Activated naive CD4-positive, alpha-beta T cell treated with anti-CD3 and anti-CD28 coated beads for 36 hours (primary cell): ENCODE measurements around the gene CTSF. TPM values are rescaled to one million over a fixed set of nuclear protein-coding genes. Genes with fewer than 3 reads are reported as not detected.
"Not testable (repeated sequence)": the region's sequence is repeated elsewhere in the genome, so short reads cannot be mapped to it uniquely, and the experiment has no call there.

Experiments used
- CTCF ChIA-PET: fragments of 350-600 bp; sonication (Branson Sonifier 250); formaldehyde crosslinking; loops from one replicate; lab custom pipeline; 2021; ENCODE audit warnings: antibody characterized with exemption; lab: Charles Lee
- DNase-seq: peaks from one replicate; pipeline ENCODE4 v3.0.0-alpha.2; 2020
- H3K27ac Mint-ChIP-seq: one replicate; pipeline ENCODE4 v1.8.0; 2021; ENCODE audit warnings: mild to moderate bottlenecking, mixed read lengths
- H3K27me3 Mint-ChIP-seq: one replicate; pipeline ENCODE4 v1.8.0; 2021; ENCODE audit warnings: low read depth, mixed read lengths
- H3K36me3 Mint-ChIP-seq: one replicate; pipeline ENCODE4 v1.8.0; 2021; ENCODE audit warnings: low read depth, mixed read lengths
- H3K4me1 Mint-ChIP-seq: one replicate; pipeline ENCODE4 v1.8.0; 2021; ENCODE audit warnings: low read depth, mixed read lengths
- H3K4me3 Mint-ChIP-seq: one replicate; pipeline ENCODE4 v1.8.0; 2021; ENCODE audit warnings: mild to moderate bottlenecking, moderate library complexity, mixed read lengths
- H3K9me3 Mint-ChIP-seq: one replicate; pipeline ENCODE4 v1.8.0; 2021; ENCODE audit warnings: mixed read lengths
- intact Hi-C: fragments of 100-400 bp; cut with micrococcal nuclease; formaldehyde crosslinking; loops from one replicate; pipeline ENCODE4 v1.15.1; 2023
- total RNA-seq, 2 experiments: library from RNA; stranded (reverse); gene quantifications; one replicate each; pipeline ENCODE4 v1.2.3, GENCODE V29; 2021

CTSF gene
- total RNA-seq, 2 experiments from 2014 or later, result 0.64 to 0.96 TPM

DNA sequence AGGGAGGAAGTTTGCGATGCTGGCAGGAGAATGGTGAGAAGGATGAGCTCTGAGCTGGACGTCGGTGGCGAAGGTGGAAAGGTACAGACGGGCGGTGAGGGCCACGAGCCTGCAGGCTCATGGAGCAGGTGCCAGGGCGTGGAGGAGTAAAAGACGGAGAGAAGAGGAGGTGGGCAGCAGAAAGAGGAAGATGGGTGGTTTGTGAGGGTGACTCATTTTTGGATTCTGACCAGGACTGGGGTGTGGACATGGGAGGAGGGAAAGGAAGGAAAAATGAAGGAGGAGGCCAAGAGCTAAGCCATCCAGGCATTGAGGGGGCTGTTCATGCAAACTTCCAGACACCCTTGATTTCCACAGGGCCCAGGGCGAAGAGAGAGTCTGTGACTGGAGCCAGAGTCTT, 26.0 kb downstream of the CTSF start:
- intact Hi-C loops, result loop anchor here (10.0 kb wide), 1 partner anchor 412 kb away; the partner anchor contains the start of gene PC
- Mint-ChIP-seq H3K4me3 (no peak overlapping the region), H3K27me3 (no peaks in the 10 kb centered on the region), H3K27ac (no peak overlapping the region), H3K36me3 (peaks cover 10% of the 10 kb centered on the region), H3K9me3 (no peaks in the 10 kb centered on the region), H3K4me1 (peaks cover 18% of the 10 kb centered on the region)
- DNase-seq, result no peak
- CTCF ChIA-PET, result no interaction called here

DNA sequence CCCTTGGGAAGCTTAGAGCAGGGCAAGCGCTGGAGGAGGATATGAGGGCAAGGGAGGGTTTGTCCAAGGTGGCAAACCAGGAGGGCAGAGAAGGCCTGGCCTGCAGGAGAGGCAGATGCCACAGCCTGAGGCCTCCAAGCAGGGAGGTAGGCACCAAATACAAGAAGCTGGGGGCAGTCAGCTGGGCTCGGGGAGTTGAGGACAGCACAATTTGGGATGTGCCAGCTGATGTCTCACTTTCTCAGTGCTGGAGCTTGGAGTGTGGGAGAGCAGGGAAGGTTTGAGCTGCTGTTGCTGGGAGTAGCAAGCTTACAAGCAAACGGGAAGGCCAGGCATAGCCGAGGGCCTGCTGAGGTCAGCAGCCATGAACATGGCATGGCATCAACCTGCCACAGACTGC, 26.5 kb downstream of the CTSF start:
- no peaks in the 10 kb centered on the region for H3K9me3 Mint-ChIP-seq
- H3K36me3 Mint-ChIP-seq, result peaks cover 14% of the 10 kb centered on the region
- no peak overlapping the region for H3K4me3 Mint-ChIP-seq
- H3K27ac Mint-ChIP-seq, result no peak overlapping the region
- CTCF ChIA-PET, result no interaction called here
- no peak for DNase-seq
- no peaks in the 10 kb centered on the region for H3K27me3 Mint-ChIP-seq
- intact Hi-C loops, result loop anchor here (10.0 kb wide), 1 partner anchor 413 kb away; the partner anchor contains the start of gene PC
- peaks cover 18% of the 10 kb centered on the region for H3K4me1 Mint-ChIP-seq

DNA sequence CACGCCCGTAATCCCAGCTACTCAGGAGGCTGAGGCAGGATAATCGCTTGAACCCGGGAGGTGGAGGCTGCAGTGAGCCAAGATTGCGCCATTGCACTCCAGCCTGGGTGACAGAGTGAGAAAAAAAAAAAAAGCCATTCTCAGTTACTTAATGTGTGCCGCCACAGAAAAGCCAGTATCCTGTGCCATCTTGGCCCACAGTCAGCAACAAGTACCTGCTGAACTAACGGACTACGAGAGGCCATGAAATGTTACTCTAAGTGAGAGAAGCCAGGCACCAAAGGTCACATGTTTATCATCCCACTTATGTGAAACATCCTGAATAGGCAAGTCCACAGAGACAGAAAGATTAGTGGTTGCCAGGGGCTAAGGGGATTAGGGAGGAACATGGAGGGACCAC, 27.8 kb downstream of the CTSF start:
- CTCF ChIA-PET, result interaction anchor here (0.7 kb wide), 1 partner anchor 18 kb away, joined by 4 read pairs; no protein-coding TSS in a partner anchor
- H3K9me3 Mint-ChIP-seq, H3K4me3 Mint-ChIP-seq, DNase-seq, H3K27ac Mint-ChIP-seq, H3K27me3 Mint-ChIP-seq: not testable (repeated sequence)
- intact Hi-C loops, result loop anchor here (10.0 kb wide), 1 partner anchor 414 kb away; the partner anchor contains the start of gene PC
- Mint-ChIP-seq H3K36me3 (peaks cover 15% of the 10 kb centered on the region), H3K4me1 (peaks cover 16% of the 10 kb centered on the region)

DNA sequence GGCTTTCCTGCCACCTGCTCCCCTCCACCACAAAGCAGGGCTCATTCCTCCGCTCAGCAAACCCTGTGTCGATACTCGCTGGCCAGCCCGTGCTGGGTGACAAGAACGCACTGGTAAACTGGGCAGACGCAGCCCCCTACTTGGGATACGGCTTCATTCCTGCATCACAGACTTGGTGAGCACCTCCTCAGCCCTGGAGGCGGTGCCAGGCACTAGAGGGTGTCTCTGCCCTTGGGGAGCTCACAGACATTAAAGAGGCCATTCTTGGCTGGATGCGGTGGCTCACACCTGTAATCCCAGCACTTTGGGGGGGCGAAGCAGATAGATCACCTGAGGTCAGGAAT, 28.6 kb downstream of the CTSF start:
- intact Hi-C loops, result loop anchor here (10.0 kb wide), 1 partner anchor 415 kb away; the partner anchor contains the start of gene PC
- Mint-ChIP-seq H3K9me3 (no peaks in the 10 kb centered on the region), H3K4me3 (no peak overlapping the region), H3K36me3 (peaks cover 18% of the 10 kb centered on the region), H3K27ac (no peak overlapping the region), H3K27me3 (no peaks in the 10 kb centered on the region), H3K4me1 (peaks cover 13% of the 10 kb centered on the region)
- CTCF ChIA-PET, result no interaction called here
- DNase-seq, result no peak

DNA sequence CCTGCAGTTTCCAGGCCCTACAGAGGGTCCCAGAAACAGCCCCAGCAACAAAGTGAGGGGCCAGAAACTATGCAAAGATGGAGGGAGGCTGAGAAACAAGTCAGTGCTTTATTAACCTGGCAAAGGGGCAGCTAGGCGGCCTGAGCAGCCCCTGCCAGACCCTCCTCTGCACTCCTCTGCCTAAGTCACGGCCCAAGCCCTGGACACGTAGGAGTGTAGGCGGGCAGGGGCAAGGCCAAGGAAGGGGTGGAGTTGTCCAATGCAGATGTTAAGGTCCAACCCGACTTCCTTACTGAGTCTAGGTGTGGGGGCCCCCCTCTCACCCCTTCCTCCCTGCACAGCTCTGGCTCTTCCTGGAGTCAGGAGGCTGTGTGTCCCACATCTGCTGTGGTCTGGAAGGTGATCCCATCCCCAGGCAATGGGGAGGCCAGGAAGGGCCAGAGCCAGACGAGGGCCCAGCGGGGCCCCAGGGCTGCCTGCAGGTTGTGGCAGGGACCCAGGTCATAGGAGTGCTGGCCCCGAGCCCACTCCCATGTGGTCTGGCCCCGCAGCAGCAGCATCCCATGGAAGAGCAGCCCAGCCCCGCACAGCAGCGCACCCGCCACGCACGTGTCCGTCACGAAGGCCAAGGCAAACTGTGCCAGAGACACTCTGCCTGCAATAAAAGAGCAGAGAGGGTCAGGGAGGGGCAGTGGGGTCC, 29.1 kb downstream of the CTSF start:
- no peak overlapping the region for H3K27ac Mint-ChIP-seq
- CTCF ChIA-PET, result no interaction called here

DNA sequence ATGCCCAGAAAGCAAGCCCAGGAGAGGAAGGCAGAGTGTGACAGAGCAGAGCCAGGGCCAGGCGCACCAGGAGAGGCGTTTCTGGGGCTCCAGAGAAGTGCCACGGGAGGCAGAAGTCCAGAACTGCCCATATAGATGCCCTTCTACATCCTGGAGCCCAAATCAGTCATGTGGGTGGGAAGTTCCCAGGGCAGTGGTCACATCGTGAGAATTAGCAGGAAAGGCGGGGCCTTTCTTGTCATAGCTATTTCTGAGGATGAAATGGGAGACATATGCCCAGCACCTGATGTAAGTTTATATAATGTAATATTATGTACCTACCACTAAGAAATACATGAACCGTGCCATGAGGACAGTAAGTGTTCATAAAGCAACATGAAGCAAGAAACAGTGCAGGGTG, 35.6 kb downstream of the CTSF start:
- H3K27me3 Mint-ChIP-seq, result no peaks in the 10 kb centered on the region
- intact Hi-C loops, result no loop called here
- no peaks in the 10 kb centered on the region for H3K9me3 Mint-ChIP-seq
- peak overlapping the region; percentile 36 for H3K27ac Mint-ChIP-seq
- peaks cover 10% of the 10 kb centered on the region for H3K36me3 Mint-ChIP-seq
- no peak overlapping the region for H3K4me3 Mint-ChIP-seq
- CTCF ChIA-PET, result interaction anchor here (0.5 to 1.0 kb wide), 2 partner anchors 49 to 772 kb away, joined by 3 read pairs; no protein-coding TSS in a partner anchor
- H3K4me1 Mint-ChIP-seq, result no peaks in the 10 kb centered on the region
- DNase-seq, result no peak

More for the DNA sequence above, 29.1 kb downstream of the CTSF start:
- no peak for DNase-seq
- intact Hi-C loops, result no loop called here
- Mint-ChIP-seq H3K36me3 (peaks cover 18% of the 10 kb centered on the region), H3K4me3 (no peak overlapping the region), H3K9me3 (no peaks in the 10 kb centered on the region), H3K4me1 (peaks cover 12% of the 10 kb centered on the region), H3K27me3 (no peaks in the 10 kb centered on the region)

DNA sequence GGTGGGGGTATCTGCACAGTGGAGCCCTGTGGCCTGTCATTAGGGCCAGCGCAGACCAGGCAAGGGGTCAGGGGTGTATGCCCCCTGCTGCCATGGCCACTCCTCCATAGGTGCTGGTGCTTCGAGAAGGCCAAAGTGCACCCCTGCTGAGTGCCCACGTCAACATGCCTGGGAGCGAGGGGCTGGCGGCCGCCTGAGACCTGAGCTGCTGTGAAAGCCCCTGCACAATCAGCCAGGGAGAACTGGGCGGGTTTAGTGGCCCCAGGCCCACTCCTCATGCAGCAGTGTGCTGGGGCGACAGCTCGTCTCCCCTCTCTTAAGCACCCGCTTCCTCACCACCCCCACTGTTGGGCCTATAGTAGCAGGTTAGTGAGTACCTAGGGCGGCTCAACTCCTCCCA, 36.6 kb downstream of the CTSF start:
- CTCF ChIA-PET, result no interaction called here
- no peaks in the 10 kb centered on the region for H3K4me1 Mint-ChIP-seq
- intact Hi-C loops, result no loop called here
- H3K27ac Mint-ChIP-seq, result no peak overlapping the region
- H3K27me3 Mint-ChIP-seq, result no peaks in the 10 kb centered on the region
- DNase-seq, result no peak
- no peak overlapping the region for H3K4me3 Mint-ChIP-seq
- peaks cover 5% of the 10 kb centered on the region for H3K36me3 Mint-ChIP-seq
- no peaks in the 10 kb centered on the region for H3K9me3 Mint-ChIP-seq

DNA sequence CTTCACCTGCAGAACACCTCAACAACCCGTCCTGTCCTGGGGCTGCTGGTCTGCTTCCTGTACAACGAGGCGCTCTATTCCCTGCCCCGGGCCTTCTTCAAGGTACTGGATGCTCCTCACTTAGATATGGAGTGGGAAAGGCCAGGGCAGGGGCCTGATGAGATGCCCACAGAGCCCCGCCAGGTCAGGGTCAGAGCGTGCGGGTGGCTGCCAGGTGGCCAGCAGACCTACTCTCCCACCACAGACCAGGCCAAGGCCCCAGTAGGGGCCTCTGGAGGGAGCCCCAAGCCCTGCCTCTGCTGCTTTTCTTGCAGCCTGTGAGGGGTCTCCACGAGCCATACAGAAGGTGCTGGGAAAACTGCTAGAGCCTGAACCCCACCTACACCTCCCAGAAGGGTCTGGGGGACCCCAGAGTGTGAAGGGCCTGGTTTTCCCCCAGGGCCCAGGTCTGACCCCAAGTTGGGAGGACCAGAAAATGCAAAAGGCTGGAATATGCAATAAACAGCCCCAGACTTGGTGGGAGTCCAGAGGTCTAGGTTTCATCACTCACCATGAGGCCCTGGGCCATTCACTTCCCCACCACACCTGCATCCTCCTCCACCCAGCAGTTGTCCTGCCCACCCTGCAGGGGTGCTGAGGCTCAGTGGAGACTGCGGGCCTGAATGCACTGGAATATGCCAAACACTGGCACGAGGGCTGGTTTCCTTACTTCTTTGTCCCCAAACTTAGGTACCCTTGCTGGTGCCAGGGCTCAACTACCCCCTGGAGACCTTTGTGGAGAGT, 37.3 kb downstream of the CTSF start:
- Mint-ChIP-seq H3K36me3 (peaks cover 5% of the 10 kb centered on the region), H3K9me3 (no peaks in the 10 kb centered on the region), H3K4me3 (no peak overlapping the region), H3K27ac (no peak overlapping the region), H3K4me1 (no peaks in the 10 kb centered on the region), H3K27me3 (no peaks in the 10 kb centered on the region)
- no peak for DNase-seq
- intact Hi-C loops, result no loop called here
- CTCF ChIA-PET, result no interaction called here

DNA sequence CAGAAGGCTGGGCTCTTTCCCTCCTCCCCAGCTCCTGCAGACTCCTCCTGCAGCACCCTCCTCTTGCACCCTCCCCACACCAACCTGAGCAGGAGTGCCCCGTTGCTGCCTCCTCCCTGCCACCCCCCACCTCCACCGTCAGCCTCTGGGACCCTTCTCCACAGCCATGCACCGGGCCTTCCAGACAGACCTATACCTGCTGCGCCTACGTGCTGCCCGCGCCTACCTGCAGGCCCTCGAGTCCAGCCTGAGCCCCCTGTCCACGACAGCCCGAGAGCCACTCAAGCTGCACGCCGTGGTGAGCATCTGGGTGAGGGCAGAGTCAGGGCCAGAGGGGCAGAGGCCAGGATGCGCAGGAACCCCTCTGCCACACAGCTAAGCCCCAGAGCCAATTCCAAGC, 38.8 kb downstream of the CTSF start:
- no peaks in the 10 kb centered on the region for H3K27me3 Mint-ChIP-seq
- CTCF ChIA-PET, result no interaction called here
- no peaks in the 10 kb centered on the region for H3K4me1 Mint-ChIP-seq

DNA sequence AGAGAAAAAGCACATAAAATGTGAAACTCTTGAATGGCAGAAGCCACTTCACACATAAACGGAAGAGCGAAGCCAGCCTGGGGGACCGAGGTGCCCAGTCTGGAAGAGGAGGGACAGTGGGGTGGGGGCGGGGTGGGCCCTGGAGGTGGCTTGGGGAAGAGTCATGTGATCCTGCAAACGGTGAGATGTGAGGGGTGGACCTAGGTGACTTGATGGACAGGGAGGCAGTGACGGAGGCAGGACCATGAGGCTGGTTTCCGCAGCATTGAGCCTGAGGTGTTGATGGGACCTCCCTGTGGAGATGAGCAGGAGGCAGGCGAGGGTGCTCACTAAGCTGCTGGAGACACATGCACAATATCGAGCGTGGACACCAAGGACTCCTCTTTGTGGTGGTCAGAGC, 39.3 kb downstream of the CTSF start:
- H3K27ac Mint-ChIP-seq, result no peak overlapping the region
- H3K4me3 Mint-ChIP-seq, result no peak overlapping the region
- intact Hi-C loops, result no loop called here
- no peaks in the 10 kb centered on the region for H3K9me3 Mint-ChIP-seq
- H3K36me3 Mint-ChIP-seq, result peaks cover 2% of the 10 kb centered on the region
- CTCF ChIA-PET, result no interaction called here
- no peak for DNase-seq
- no peaks in the 10 kb centered on the region for H3K27me3 Mint-ChIP-seq
- no peaks in the 10 kb centered on the region for H3K4me1 Mint-ChIP-seq

More for the DNA sequence above, 38.8 kb downstream of the CTSF start:
- Mint-ChIP-seq H3K27ac (no peak overlapping the region), H3K36me3 (no peaks in the 10 kb centered on the region), H3K9me3 (no peaks in the 10 kb centered on the region), H3K4me3 (no peak overlapping the region)
- DNase-seq, result no peak
- intact Hi-C loops, result no loop called here

DNA sequence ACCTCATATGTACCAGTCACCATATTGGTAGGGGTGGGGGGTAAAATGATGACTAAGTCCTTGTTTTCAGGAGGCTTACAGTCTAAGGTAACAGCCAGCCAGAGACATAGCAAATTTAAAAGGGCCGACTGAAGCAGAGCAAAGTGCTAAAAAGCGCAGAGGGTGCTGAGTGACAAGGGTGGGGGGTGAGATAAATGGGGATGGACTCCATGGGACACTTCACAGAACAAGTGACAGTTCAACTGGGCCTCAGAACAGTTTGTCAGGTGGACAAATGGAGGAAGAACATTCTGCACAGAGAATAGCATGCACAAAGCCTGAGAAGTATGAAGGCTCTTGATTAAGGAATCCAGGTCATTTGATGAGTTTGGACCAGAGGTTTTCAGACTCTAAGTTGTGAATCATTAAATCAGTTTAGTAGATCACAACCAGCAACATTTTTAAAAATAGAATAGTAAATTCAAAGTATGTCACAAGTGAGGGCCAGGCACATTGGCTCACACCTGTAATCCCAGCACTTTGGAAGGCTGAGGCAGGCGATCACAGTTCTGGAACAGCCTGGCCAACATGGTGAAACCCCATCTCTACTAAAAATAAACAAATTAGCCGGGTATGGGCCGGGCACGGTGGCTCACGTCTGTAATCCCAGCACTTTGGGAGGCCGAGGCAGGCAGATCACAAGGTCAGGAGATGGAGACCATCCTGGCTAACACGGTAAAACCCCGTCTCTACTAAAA, 43.9 kb downstream of the CTSF start:
- CTCF ChIA-PET, result no interaction called here
- H3K27me3 Mint-ChIP-seq, result no peaks in the 10 kb centered on the region
- no peak overlapping the region for H3K27ac Mint-ChIP-seq
- H3K4me1 Mint-ChIP-seq, result no peaks in the 10 kb centered on the region
- no peak for DNase-seq
- H3K9me3 Mint-ChIP-seq, result no peaks in the 10 kb centered on the region
- H3K36me3 Mint-ChIP-seq, result peaks cover 17% of the 10 kb centered on the region
- intact Hi-C loops, result no loop called here
- H3K4me3 Mint-ChIP-seq, result no peak overlapping the region

DNA sequence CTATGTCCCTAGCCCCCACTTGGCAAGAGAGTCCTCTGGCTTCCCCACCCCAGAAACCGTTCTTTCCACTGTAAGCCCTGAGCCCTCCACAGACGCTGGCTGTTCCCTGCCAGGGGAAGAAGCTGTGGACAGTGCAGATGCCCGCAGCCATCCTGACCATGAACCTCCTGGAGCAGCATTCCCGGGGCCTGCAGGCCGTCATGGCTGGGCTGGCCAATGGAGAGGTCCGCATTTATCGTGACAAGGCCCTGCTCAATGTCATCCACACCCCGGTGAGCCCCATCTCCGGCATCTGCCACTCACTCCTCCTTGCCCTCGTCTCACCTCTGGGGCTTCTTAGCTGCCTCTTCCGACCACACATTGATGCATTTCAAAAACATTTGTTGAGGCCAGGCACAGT, 44.8 kb downstream of the CTSF start:
- Mint-ChIP-seq H3K27ac (no peak overlapping the region), H3K36me3 (peaks cover 19% of the 10 kb centered on the region), H3K9me3 (no peaks in the 10 kb centered on the region), H3K4me1 (no peaks in the 10 kb centered on the region), H3K27me3 (no peaks in the 10 kb centered on the region), H3K4me3 (no peak overlapping the region)
- intact Hi-C loops, result no loop called here
- CTCF ChIA-PET, result no interaction called here
- DNase-seq, result no peak
